ENCODE measurements around the gene CSF1R.

Gene CSF1R

GRCh38 chr5:150069672-150070627 lies 16.4 kb downstream of the CSF1R start:
- DNase-seq = no peak

GRCh38 chr5:150068961-150069645 lies 17.3 kb downstream of the CSF1R start:
- no peak for DNase-seq

GRCh38 chr5:150068472-150068871 lies 17.9 kb downstream of the CSF1R start:
- DNase-seq = no peak

GRCh38 chr5:150068071-150068470 lies 18.3 kb downstream of the CSF1R start:
- no peak for DNase-seq

GRCh38 chr5:150067405-150067960 lies 18.9 kb downstream of the CSF1R start:
- no peak for DNase-seq

- no peak for DNase-seq
These were observed 19.4 kb downstream of the CSF1R start for GRCh38 chr5:150066901-150067396.

- no peak for DNase-seq
These were observed 19.9 kb downstream of the CSF1R start for GRCh38 chr5:150066436-150066835.

- no peak for DNase-seq
These were observed 20.5 kb downstream of the CSF1R start for GRCh38 chr5:150065886-150066285.

GRCh38 chr5:150065346-150065745 lies 21.0 kb downstream of the CSF1R start:
- DNase-seq = no peak

- DNase-seq = no peak
These were observed 21.6 kb downstream of the CSF1R start for GRCh38 chr5:150064681-150065220.

GRCh38 chr5:150063638-150064037 lies 22.7 kb downstream of the CSF1R start:
- DNase-seq = no peak

- DNase-seq = no peak
These were observed 24.0 kb downstream of the CSF1R start for GRCh38 chr5:150062216-150062922.

GRCh38 chr5:150061538-150061995 lies 24.8 kb downstream of the CSF1R start:
- no peak for DNase-seq

GRCh38 chr5:150060471-150060870 lies 25.9 kb downstream of the CSF1R start:
- no peak for DNase-seq

GRCh38 chr5:150059623-150060022 lies 26.7 kb downstream of the CSF1R start:
- DNase-seq = no peak

GRCh38 chr5:150058480-150059126 lies 27.8 kb downstream of the CSF1R start:
- DNase-seq = no peak

- no peak for DNase-seq
These were observed 28.4 kb downstream of the CSF1R start for GRCh38 chr5:150057996-150058395.

GRCh38 chr5:150057511-150057910 lies 28.8 kb downstream of the CSF1R start:
- no peak for DNase-seq

GRCh38 chr5:150057052-150057451 lies 29.3 kb downstream of the CSF1R start:
- DNase-seq = no peak

GRCh38 chr5:150056075-150056443 lies 30.3 kb downstream of the CSF1R start:
- no peak for DNase-seq

- no peak for DNase-seq
These were observed 30.9 kb downstream of the CSF1R start for GRCh38 chr5:150055326-150056074.
